Neuronal stem cell (in vitro differentiated cells): ENCODE data around the gene ACTC1.

Experiments used
- DNase-seq: peaks from one replicate; pipeline ENCODE4 v3.0.0-alpha.2; 2013; ENCODE audit warnings: low spot score
- H2AFZ ChIP-seq: one replicate; pipeline ENCODE4 v1.6.1; 2013; ENCODE audit warnings: mild to moderate bottlenecking, low read length, inconsistent platforms
- H2AK5ac ChIP-seq: 2 replicates; pipeline ENCODE4 v1.6.1; 2013; ENCODE audit warnings: low read depth, mild to moderate bottlenecking, inconsistent platforms, low read length, moderate library complexity, mixed read lengths
- H2BK120ac ChIP-seq: 2 replicates; pipeline ENCODE4 v1.6.1; 2013; ENCODE audit warnings: low read depth, mild to moderate bottlenecking, inconsistent platforms, low read length, moderate library complexity, mixed read lengths
- H2BK12ac ChIP-seq: one replicate; pipeline ENCODE4 v1.6.1; 2013; ENCODE audit warnings: low read length, inconsistent platforms
- H2BK15ac ChIP-seq: 2 replicates; pipeline ENCODE4 v1.6.1; 2013; ENCODE audit warnings: mild to moderate bottlenecking, low read length, inconsistent platforms, mixed read lengths
- H2BK5ac ChIP-seq: one replicate; pipeline ENCODE4 v1.6.1; 2013; ENCODE audit warnings: inconsistent platforms, mild to moderate bottlenecking, low read length, moderate library complexity
- H3K14ac ChIP-seq: one replicate; pipeline ENCODE4 v1.6.1; 2013; ENCODE audit warnings: low read length, inconsistent platforms
- H3K18ac ChIP-seq: 2 replicates; pipeline ENCODE4 v1.6.1; 2013; ENCODE audit warnings: low read length, inconsistent platforms
- H3K23ac ChIP-seq: 2 replicates; pipeline ENCODE4 v1.6.1; 2013; ENCODE audit warnings: low read depth, mild to moderate bottlenecking, mixed read lengths, low read length, inconsistent platforms; ENCODE audit not compliant: poor library complexity
- H3K27ac ChIP-seq: replicated peaks from 3 replicates; pipeline ENCODE4 v1.5.1; 2013; ENCODE audit warnings: low read length, inconsistent platforms
- H3K27me3 ChIP-seq, 3 experiments: 2 replicates each; pipeline ENCODE4 v1.6.1; 2013; ENCODE audit warnings: low read length in 3 of 3, mild to moderate bottlenecking in 2 of 3, inconsistent platforms in 1 of 3, low read depth in 1 of 3, mixed read lengths in 1 of 3, moderate library complexity in 1 of 3; ENCODE audit not compliant: control insufficient read depth in 3 of 3, insufficient read depth in 3 of 3
- H3K36me3 ChIP-seq, 2 donors: replicated peaks in 1 of 2; 2 replicates each; pipeline ENCODE4 v1.6.1; 2013; ENCODE audit warnings: low read length in 2 of 2; ENCODE audit not compliant: control insufficient read depth in 2 of 2, insufficient read depth in 2 of 2
- H3K4ac ChIP-seq: 2 replicates; pipeline ENCODE4 v1.6.1; 2013; ENCODE audit warnings: inconsistent platforms, mild to moderate bottlenecking, low read length, moderate library complexity
- H3K4me1 ChIP-seq, 2 donors: 1 replicate in 1 of 2; 2 replicates in 1 of 2; pipeline ENCODE4 v1.6.1; 2013; ENCODE audit warnings: low read length in 2 of 2, low read depth in 1 of 2; ENCODE audit not compliant: control insufficient read depth in 2 of 2, insufficient read depth in 1 of 2
- H3K4me2 ChIP-seq: one replicate; pipeline ENCODE4 v1.6.1; 2013; ENCODE audit warnings: mild to moderate bottlenecking, low read length, inconsistent platforms; ENCODE audit not compliant: insufficient read depth, poor library complexity, severe bottlenecking
- H3K4me3 ChIP-seq, 2 donors: 2 replicates each; pipeline ENCODE4 v1.5.1; 2013; ENCODE audit warnings: low read length in 2 of 2, mild to moderate bottlenecking in 2 of 2, inconsistent platforms in 1 of 2, moderate library complexity in 1 of 2
- H3K79me1 ChIP-seq: one replicate; pipeline ENCODE4 v1.6.1; 2013; ENCODE audit warnings: low read depth, mild to moderate bottlenecking, inconsistent platforms, low read length, moderate library complexity
- H3K9ac ChIP-seq: one replicate; pipeline ENCODE4 v1.6.1; 2013; ENCODE audit warnings: mild to moderate bottlenecking, low read depth, low read length, inconsistent platforms; ENCODE audit not compliant: poor library complexity
- H3K9me3 ChIP-seq, 2 donors: replicated peaks in 1 of 2; 2 replicates each; pipeline versions ENCODE3 to v1.6.1; 2013; ENCODE audit warnings: low read length in 2 of 2, mild to moderate bottlenecking in 2 of 2, inconsistent platforms in 1 of 2, low read depth in 1 of 2, mixed read lengths in 1 of 2, moderate library complexity in 1 of 2; ENCODE audit not compliant: control insufficient read depth in 2 of 2, insufficient read depth in 1 of 2
- H4K8ac ChIP-seq: one replicate; pipeline ENCODE4 v1.6.1; 2013; ENCODE audit warnings: low read depth, mild to moderate bottlenecking, inconsistent platforms, low read length, moderate library complexity
- H4K91ac ChIP-seq: one replicate; pipeline ENCODE4 v1.6.1; 2013; ENCODE audit warnings: low read length, low read depth, mild to moderate bottlenecking, inconsistent platforms; ENCODE audit not compliant: poor library complexity
- WGBS, 2 donors: extraction: QIAGEN DNeasy Blood & Tissue Kit; methylation state at CpG; one replicate each; pipeline ENCODE4 v1.1.7; 2013; ENCODE audit warnings: missing lambda C conversion rate in 2 of 2, mixed read lengths in 1 of 2; ENCODE audit not compliant: insufficient read length in 2 of 2, insufficient replicate concordance in 1 of 2; ENCODE audit errors: extremely low coverage in 2 of 2; 5-methylcytosine and 5-hydroxymethylcytosine counted together

ACTC1 gene

DNA sequence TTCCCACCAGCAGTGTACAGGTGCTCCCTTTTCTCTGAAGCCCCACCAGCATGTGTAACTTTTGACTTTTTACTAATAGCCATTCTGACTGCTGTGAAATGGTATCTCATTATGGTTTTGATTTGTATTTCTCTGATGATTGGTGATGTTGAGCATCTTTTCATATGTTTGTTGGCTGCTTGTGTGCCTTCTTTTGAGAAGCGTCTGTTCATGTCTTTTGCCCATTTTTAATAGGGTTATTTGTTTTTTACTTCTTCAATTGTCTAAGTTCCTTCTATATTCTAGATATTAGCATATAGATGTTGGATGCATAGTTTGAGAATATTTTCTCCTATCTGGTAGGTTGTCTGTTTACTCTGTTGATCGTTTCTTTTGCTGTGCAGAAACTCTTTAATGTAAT lies 14.6 kb downstream of the ACTC1 start:
- Histone ChIP-seq H2BK5ac (no peak overlapping the region), H3K9ac (no peak overlapping the region), H2BK15ac (no peak overlapping the region), H3K4me3 (no peak overlapping the region), H3K27ac (no peak overlapping the region), H3K27me3 (peaks cover 0 to 3% (median 0%) of the 10 kb centered on the region in 3 experiments), H2AFZ (no peak overlapping the region), H3K4ac (no peak overlapping the region), H3K9me3 (no peaks in the 10 kb centered on the region), H2AK5ac (no peak overlapping the region), H4K8ac (no peak overlapping the region), H3K18ac (no peak overlapping the region), H3K14ac (no peak overlapping the region), H2BK12ac (no peak overlapping the region), H2BK120ac (no peak overlapping the region), H3K4me2 (no peak overlapping the region), H4K91ac (no peak overlapping the region), H3K36me3 (no peaks in the 10 kb centered on the region), H3K4me1 (no peaks in the 10 kb centered on the region), H3K23ac (no peak overlapping the region), H3K79me1 (no peaks in the 10 kb centered on the region)
- DNase-seq, result no peak
- no CpG with 5 or more reads among the region's 2 CpGs for WGBS, 2 donors

DNA sequence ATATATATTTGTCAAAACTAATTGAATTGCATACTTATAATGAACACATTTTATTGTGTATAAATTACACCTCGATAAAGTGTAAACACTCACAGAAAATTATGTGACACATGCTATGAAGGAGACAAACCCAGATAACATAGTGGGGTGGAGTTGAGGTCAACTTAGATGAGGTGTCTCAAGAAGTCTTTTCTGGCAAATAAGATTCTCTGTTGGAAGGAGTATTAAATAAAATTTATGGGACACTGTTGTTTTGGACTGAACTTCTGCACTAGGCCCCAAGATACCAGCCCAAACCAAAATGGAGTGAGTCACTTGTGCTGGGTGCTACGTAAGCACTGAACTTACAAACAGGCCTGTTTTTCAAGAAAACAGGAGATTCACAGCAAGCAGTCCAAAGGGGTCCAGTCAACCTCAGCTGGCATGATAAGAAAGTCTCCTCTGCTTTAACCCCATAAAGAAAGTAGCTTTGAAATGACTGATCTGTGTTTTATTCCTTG lies 18.7 kb downstream of the ACTC1 start:
- WGBS, 2 donors, result no CpG with 5 or more reads among the region's 2 CpGs
- Histone ChIP-seq H2BK5ac (no peak overlapping the region), H3K4ac (no peak overlapping the region), H3K23ac (no peak overlapping the region), H3K9me3 (no peaks in the 10 kb centered on the region), H2BK120ac (no peak overlapping the region), H3K18ac (no peak overlapping the region), H3K27ac (no peak overlapping the region), H3K4me1 (peaks cover 0 to 2% of the 10 kb centered on the region in 2 donors), H3K9ac (no peak overlapping the region), H2BK12ac (no peak overlapping the region), H2AK5ac (no peak overlapping the region), H2AFZ (no peak overlapping the region), H3K14ac (no peak overlapping the region), H3K4me2 (no peak overlapping the region), H3K4me3 (no peak overlapping the region), H3K36me3 (no peaks in the 10 kb centered on the region), H3K79me1 (no peaks in the 10 kb centered on the region), H2BK15ac (no peak overlapping the region), H3K27me3 (peaks cover 0 to 3% (median 0%) of the 10 kb centered on the region in 3 experiments), H4K91ac (no peak overlapping the region), H4K8ac (no peak overlapping the region)
- DNase-seq, result no peak

DNA sequence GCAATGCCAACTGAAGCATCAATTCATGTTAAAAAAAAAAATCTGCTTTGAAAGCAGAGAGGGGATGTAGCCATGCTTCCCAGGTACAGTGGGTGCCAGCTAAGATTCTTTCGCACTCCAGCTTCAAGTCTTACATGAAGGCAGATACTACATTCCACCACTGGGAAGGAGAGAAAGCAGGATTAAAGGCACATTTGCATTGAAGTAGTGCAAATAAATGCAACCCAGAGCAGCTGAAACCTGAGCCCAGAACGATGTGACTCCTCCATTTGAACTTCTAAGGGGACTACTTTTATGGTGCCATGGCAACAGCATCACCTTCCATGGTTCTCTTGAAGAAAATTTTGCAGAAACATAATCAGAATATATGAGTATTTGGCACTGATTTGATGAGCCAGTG lies 21.4 kb downstream of the ACTC1 start:
- no CpG with 5 or more reads among the region's 2 CpGs for whole genome bisulfite sequencing, 2 donors
- H3K4me2 ChIP-seq, result no peak overlapping the region

DNA sequence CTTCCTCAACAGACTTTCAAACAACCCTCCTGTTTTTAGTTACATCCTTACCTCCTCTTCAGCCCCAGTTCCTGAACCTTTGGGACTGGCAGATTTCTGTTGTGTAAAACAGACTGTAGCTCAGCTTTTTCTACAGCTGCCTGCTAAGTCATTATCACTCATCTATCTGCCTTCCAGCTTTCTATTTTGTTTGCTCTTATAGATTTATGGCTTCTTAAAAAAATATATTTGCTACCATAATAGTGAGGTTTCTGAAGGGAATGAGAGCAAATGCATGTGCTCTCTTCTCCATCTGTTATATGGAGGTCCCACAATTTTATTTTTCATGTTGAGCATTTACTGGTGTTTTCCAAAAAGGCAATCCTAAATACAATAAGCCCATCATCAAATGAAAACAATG lies 22.3 kb downstream of the ACTC1 start:
- Histone ChIP-seq H3K4ac (no peak overlapping the region), H3K4me2 (no peak overlapping the region), H3K36me3 (no peaks in the 10 kb centered on the region), H3K4me1 (peaks cover 0 to 5% of the 10 kb centered on the region in 2 donors), H2BK15ac (no peak overlapping the region), H3K9ac (no peak overlapping the region), H2AK5ac (no peak overlapping the region), H3K23ac (no peak overlapping the region), H2BK120ac (no peak overlapping the region), H3K14ac (no peak overlapping the region), H2AFZ (no peak overlapping the region), H2BK12ac (no peak overlapping the region), H3K27me3 (peaks cover 0 to 5% (median 0%) of the 10 kb centered on the region in 3 experiments), H3K9me3 (no peaks in the 10 kb centered on the region), H4K8ac (no peak overlapping the region), H3K4me3 (no peak overlapping the region), H2BK5ac (no peak overlapping the region), H3K18ac (no peak overlapping the region), H3K27ac (no peak overlapping the region), H3K79me1 (no peaks in the 10 kb centered on the region), H4K91ac (no peak overlapping the region)
- no peak for DNase-seq

More for the DNA sequence above, 21.4 kb downstream of the ACTC1 start:
- Histone ChIP-seq H3K23ac (no peak overlapping the region), H3K27me3 (peaks cover 0 to 5% (median 0%) of the 10 kb centered on the region in 3 experiments), H3K4me3 (no peak overlapping the region), H2AK5ac (no peak overlapping the region), H3K14ac (no peak overlapping the region), H4K8ac (no peak overlapping the region), H2BK15ac (no peak overlapping the region), H3K27ac (no peak overlapping the region), H3K9me3 (no peaks in the 10 kb centered on the region), H3K9ac (no peak overlapping the region), H3K79me1 (no peaks in the 10 kb centered on the region), H3K18ac (no peak overlapping the region), H2BK12ac (no peak overlapping the region), H3K4ac (no peak overlapping the region), H3K36me3 (no peaks in the 10 kb centered on the region), H4K91ac (no peak overlapping the region), H2AFZ (no peak overlapping the region), H2BK5ac (no peak overlapping the region), H3K4me1 (peaks cover 0 to 5% of the 10 kb centered on the region in 2 donors), H2BK120ac (no peak overlapping the region)
- DNase-seq, result no peak
